Left forelimb (tissue), 1 donor: ENCODE data around the gene NEDD4.
A peak's percentile ranks its signal among the peaks of the same experiment; 100 is the strongest.
"Not testable (repeated sequence)": the region's sequence is repeated elsewhere in the genome, so short reads cannot be mapped to it uniquely, and the experiment has no call there.

ENCODE experiments used
- DNase-seq: peaks from one replicate; pipeline ENCODE4 v3.0.0-alpha.2; 2018; ENCODE audit warnings: low spot score

NEDD4 gene

GRCh38 chr15:55993111-55993803 is at the start of gene NEDD4:
NEDD4 (minus strand) TSS chr15:55993612; CDS start chr15:55993555, 57 bp downstream.
- peak; percentile 92 for DNase-seq

- DNase-seq, result no peak
These were observed 49.1 kb upstream of the NEDD4 start for GRCh38 chr15:56042498-56042897.

GRCh38 chr15:56042031-56042430 is 48.6 kb upstream of the NEDD4 start:
- no peak for DNase-seq

- DNase-seq, result no peak
These were observed 46.9 kb upstream of the NEDD4 start for GRCh38 chr15:56040081-56041035.

GRCh38 chr15:56038707-56039106 is 45.3 kb upstream of the NEDD4 start:
- no peak for DNase-seq

DNA sequence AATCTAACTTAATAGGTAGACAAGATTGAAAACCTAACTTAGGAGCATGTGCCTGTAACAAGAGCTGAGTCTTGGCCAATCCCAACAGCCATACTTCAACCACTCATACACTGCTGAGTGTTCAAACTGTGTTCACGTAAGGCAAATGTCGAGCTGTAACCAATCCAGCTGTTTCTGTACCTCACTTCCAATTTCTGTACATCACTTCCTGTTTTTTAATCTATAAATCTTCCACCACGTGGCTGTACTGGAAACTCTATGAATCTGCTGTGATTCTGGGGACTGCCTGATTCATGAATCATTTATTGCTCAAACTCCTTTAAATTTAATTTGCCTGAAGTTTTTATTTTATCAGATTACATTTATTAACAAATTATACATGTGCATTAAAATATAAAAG is 44.6 kb upstream of the NEDD4 start:
- DNase-seq, result no peak

- DNase-seq, result no peak
These were observed 43.2 kb upstream of the NEDD4 start for GRCh38 chr15:56036546-56037067.

- no peak for DNase-seq
These were observed 41.8 kb upstream of the NEDD4 start for GRCh38 chr15:56035166-56035565.

DNA sequence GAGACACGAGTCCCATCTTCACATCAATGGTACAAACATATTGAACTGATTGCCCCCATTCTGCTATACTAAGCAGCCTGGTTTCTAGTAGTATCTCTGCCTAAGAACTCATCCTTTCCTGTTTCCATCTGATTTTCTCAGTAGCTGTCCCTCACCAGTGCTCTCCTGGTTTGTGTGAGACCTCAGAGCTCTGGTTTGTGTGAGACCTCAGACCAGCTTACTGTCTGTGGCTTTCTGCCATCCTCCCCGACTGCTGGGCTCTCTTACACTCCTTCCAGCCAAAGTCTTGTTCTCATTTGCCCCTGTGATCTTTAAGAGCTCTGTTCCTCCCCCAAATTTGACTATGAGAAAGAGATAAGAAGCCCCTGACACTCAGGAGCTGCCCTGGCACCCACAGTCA is 41.1 kb upstream of the NEDD4 start:
- DNase-seq, result no peak

DNA sequence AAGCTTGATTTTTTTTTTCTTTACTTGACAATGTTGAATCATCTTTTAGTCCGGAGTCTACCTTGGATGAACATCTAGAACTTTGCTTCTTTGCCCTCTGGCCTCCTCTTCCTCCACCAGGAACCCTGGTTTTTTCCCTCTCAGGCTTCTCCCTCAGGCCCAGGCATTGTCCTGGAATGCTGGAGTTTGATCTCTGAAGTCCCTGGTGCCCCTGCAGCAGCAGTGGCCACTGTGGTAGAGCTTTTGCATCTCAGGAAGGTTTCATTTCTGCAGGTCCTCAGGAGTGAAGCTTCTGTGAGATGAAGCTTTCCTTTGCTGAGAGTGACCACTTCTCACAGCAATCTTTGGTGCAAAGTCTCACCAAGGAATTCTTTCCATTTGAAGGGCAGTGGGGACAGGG is 39.0 kb upstream of the NEDD4 start:
- no peak for DNase-seq

- DNase-seq, result no peak
These were observed 38.4 kb upstream of the NEDD4 start for GRCh38 chr15:56031836-56032235.

DNA sequence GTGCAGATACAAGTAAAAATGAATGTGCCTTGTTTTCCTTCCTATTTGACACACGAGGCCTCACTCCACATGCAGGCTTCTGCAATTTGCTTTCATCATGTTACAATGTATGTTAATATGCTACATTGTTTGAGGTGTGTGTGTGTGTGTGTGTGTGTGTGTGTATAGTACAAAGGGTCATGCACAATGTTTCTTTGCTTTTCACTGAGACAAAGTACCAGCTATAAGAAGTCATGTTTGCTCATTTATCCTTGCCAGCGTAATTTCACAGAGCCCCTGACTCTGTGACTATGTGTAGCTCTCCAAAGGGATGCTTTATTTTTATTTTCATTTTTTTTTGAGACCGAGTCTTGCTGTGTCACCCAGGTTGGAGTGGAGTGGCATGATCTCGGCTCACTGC is 38.0 kb upstream of the NEDD4 start:
- DNase-seq, result no peak

- DNase-seq, result no peak
These were observed 35.0 kb upstream of the NEDD4 start for GRCh38 chr15:56028430-56028829.

- not testable (repeated sequence) for DNase-seq
These were observed 29.7 kb upstream of the NEDD4 start for GRCh38 chr15:56023160-56023559.

DNA sequence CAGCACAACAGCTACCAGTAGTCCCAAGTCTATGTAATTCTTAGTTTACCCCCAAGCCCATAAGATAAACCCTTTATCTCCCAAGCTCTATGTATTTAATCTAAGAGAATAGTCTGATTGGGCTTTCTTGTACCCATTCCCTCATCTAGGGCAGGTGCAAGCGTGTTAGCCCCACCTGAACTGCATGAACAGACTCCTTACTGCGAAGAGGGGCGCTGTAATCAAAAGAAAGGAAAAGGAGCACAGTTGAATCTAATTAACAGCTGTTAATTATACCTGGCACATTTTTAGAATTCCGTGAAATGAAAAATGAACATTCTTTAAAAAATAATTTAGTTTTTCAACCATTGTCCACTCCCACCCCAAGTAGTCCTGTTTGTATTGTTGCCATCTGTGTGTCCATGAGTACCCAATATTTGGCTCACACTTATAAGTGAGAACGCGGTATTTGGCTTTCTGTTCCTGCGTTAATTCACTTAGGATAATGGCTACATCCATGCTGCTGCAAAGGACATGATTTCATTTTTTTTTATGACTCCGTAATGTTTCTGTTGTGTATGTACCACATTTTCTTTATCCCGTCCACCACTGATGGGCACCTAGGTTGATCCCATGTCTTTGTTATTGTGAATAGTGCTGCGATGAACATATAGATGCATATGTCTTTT is 26.5 kb upstream of the NEDD4 start:
- DNase-seq, result no peak

DNA sequence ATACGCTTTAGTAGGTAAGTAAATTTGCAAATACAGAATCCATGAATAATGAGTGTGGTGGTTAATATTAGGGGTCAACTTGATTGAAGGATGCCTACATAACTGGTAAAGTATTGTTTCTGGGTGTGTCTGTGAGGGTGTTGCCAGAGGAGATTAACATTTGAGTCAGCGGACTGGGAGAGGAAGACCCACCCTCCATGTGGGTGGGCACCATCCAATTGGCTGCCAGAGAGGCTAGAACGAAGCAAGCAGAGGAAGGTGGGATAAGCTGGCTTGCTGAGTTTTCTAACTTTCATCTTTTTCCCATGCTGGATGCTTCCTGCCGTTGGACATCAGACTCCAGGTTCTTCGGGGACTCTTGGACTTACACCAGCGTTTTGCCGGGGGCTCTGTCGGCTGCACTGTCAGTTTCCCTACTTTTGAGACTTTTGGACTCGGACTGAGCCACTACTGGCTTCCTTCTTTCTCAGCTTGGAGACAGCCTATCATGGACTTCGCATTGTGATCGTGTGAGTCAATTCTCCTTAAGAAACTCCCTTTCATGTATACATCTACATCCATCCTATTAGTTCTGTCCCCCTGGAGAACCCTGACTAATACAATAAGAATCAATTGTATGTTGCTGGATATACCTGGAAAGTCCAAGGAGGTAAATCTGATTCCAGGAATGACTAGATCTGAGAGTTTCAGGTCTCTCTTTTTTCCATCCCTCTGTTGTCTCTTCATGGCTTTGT is 25.8 kb upstream of the NEDD4 start:
- no peak for DNase-seq

- DNase-seq, result no peak
These were observed 24.5 kb upstream of the NEDD4 start for GRCh38 chr15:56017920-56018319.

- DNase-seq, result no peak
These were observed 24.1 kb upstream of the NEDD4 start for GRCh38 chr15:56017511-56017910.

GRCh38 chr15:56016281-56016680 is 22.9 kb upstream of the NEDD4 start:
- DNase-seq, result no peak

- no peak for DNase-seq
These were observed 21.3 kb upstream of the NEDD4 start for GRCh38 chr15:56014677-56015076.

- not testable (repeated sequence) for DNase-seq
These were observed 13.6 kb upstream of the NEDD4 start for GRCh38 chr15:56007053-56007452.

- DNase-seq, result not testable (repeated sequence)
These were observed 13.0 kb upstream of the NEDD4 start for GRCh38 chr15:56006371-56006770.
